Measurements from ENCODE around the gene ALPK3. TPM values are rescaled to one million over a fixed set of nuclear protein-coding genes. Genes with fewer than 3 reads are reported as not detected.

Gene ALPK3
- polyA plus RNA-seq, 1 donor from 2014 or later = not detected

Other genes starting within 250 kb of the ALPK3 start
- gene ZSCAN2, start 216.3 kb upstream of the ALPK3 start, polyA plus RNA-seq = 13.1 TPM
- gene WDR73, start 163.1 kb upstream of the ALPK3 start, polyA plus RNA-seq = 16.4 TPM
- gene NMB, start 159.2 kb upstream of the ALPK3 start, polyA plus RNA-seq = 5.1 TPM
- gene SEC11A, start 101.2 kb upstream of the ALPK3 start, polyA plus RNA-seq = 117 TPM
- gene ZNF592, start 68.8 kb upstream of the ALPK3 start, polyA plus RNA-seq = 11.9 TPM
- gene SLC28A1, start 67.3 kb downstream of the ALPK3 start, polyA plus RNA-seq = not detected
- gene PDE8A, start 164.5 kb downstream of the ALPK3 start, polyA plus RNA-seq = 3.3 TPM